Activated naive CD8-positive, alpha-beta T cell treated with anti-CD3 and anti-CD28 coated beads for 36 hours (primary cell): Measurements from ENCODE around the gene CTRB2. TPM values are rescaled to one million over a fixed set of nuclear protein-coding genes. Genes with fewer than 3 reads are reported as not detected.
"Not testable (repeated sequence)": the region's sequence is repeated elsewhere in the genome, so short reads cannot be mapped to it uniquely, and the experiment has no call there.

ENCODE experiments used
- DNase-seq: peaks from one replicate; pipeline ENCODE4 v3.0.0; 2021
- H3K27ac Mint-ChIP-seq: one replicate; pipeline ENCODE4 v1.8.0; 2022; ENCODE audit warnings: mild to moderate bottlenecking, moderate library complexity, mixed read lengths
- H3K27me3 Mint-ChIP-seq: one replicate; pipeline ENCODE4 v1.8.0; 2022; ENCODE audit warnings: mild to moderate bottlenecking, mixed read lengths
- H3K36me3 Mint-ChIP-seq: one replicate; pipeline ENCODE4 v1.8.0; 2021; ENCODE audit warnings: mild to moderate bottlenecking, mixed read lengths
- H3K4me1 Mint-ChIP-seq: one replicate; pipeline ENCODE4 v1.8.0; 2021; ENCODE audit warnings: mixed read lengths
- H3K4me3 Mint-ChIP-seq: one replicate; pipeline ENCODE4 v1.8.0; 2022; ENCODE audit warnings: mild to moderate bottlenecking, moderate library complexity, mixed read lengths
- H3K9me3 Mint-ChIP-seq: one replicate; pipeline ENCODE4 v1.8.0; 2022; ENCODE audit warnings: mixed read lengths
- total RNA-seq, 2 experiments: library from RNA; stranded (reverse); gene quantifications; one replicate each; pipeline ENCODE4 v1.2.3, GENCODE V29; 2021

Gene CTRB2
- total RNA-seq, 2 experiments from 2014 or later: not detected

- Mint-ChIP-seq H3K27me3 (peaks cover 19% of the 10 kb centered on the region), H3K36me3 (no peaks in the 10 kb centered on the region), H3K27ac (no peak overlapping the region), H3K9me3 (no peaks in the 10 kb centered on the region), H3K4me3 (no peak overlapping the region), H3K4me1 (peaks cover 2% of the 10 kb centered on the region)
- no peak for DNase-seq
These were observed 39.7 kb upstream of the CTRB2 start for GRCh38 chr16:75246504-75247205.

GRCh38 chr16:75244844-75245758 lies 38.1 kb upstream of the CTRB2 start:
- H3K27me3 Mint-ChIP-seq: peaks cover 12% of the 10 kb centered on the region
- no peak overlapping the region for H3K27ac Mint-ChIP-seq
- H3K9me3 Mint-ChIP-seq: no peaks in the 10 kb centered on the region
- no peak overlapping the region for H3K4me3 Mint-ChIP-seq
- no peak for DNase-seq
- no peaks in the 10 kb centered on the region for H3K4me1 Mint-ChIP-seq
- H3K36me3 Mint-ChIP-seq: no peaks in the 10 kb centered on the region

GRCh38 chr16:75244225-75244809 lies 37.4 kb upstream of the CTRB2 start:
- DNase-seq: no peak
- no peaks in the 10 kb centered on the region for H3K4me1 Mint-ChIP-seq
- no peaks in the 10 kb centered on the region for H3K36me3 Mint-ChIP-seq
- no peak overlapping the region for H3K27ac Mint-ChIP-seq
- no peaks in the 10 kb centered on the region for H3K9me3 Mint-ChIP-seq
- no peak overlapping the region for H3K4me3 Mint-ChIP-seq
- peaks cover 4% of the 10 kb centered on the region for H3K27me3 Mint-ChIP-seq

GRCh38 chr16:75243667-75244224 lies 36.8 kb upstream of the CTRB2 start:
- H3K27me3 Mint-ChIP-seq: peaks cover 4% of the 10 kb centered on the region
- H3K4me1 Mint-ChIP-seq: no peaks in the 10 kb centered on the region
- H3K9me3 Mint-ChIP-seq: no peaks in the 10 kb centered on the region
- no peak for DNase-seq
- H3K4me3 Mint-ChIP-seq: no peak overlapping the region
- no peaks in the 10 kb centered on the region for H3K36me3 Mint-ChIP-seq
- no peak overlapping the region for H3K27ac Mint-ChIP-seq

- H3K36me3 Mint-ChIP-seq, H3K27ac Mint-ChIP-seq, DNase-seq, H3K9me3 Mint-ChIP-seq, H3K4me3 Mint-ChIP-seq, H3K27me3 Mint-ChIP-seq, H3K4me1 Mint-ChIP-seq: not testable (repeated sequence)
These were observed 35.6 kb upstream of the CTRB2 start for GRCh38 chr16:75242436-75243078.

GRCh38 chr16:75241955-75242354 lies 35.0 kb upstream of the CTRB2 start:
- Mint-ChIP-seq H3K27ac (no peak overlapping the region), H3K27me3 (peaks cover 4% of the 10 kb centered on the region), H3K4me3 (no peak overlapping the region), H3K36me3 (no peaks in the 10 kb centered on the region), H3K4me1 (no peaks in the 10 kb centered on the region), H3K9me3 (no peaks in the 10 kb centered on the region)
- no peak for DNase-seq

GRCh38 chr16:75241412-75241811 lies 34.5 kb upstream of the CTRB2 start:
- Mint-ChIP-seq H3K9me3 (no peaks in the 10 kb centered on the region), H3K27me3 (no peaks in the 10 kb centered on the region), H3K36me3 (no peaks in the 10 kb centered on the region), H3K4me3 (no peak overlapping the region), H3K27ac (no peak overlapping the region), H3K4me1 (no peaks in the 10 kb centered on the region)
- no peak for DNase-seq

GRCh38 chr16:75240633-75241032 lies 33.7 kb upstream of the CTRB2 start:
- H3K27ac Mint-ChIP-seq, H3K27me3 Mint-ChIP-seq, H3K4me1 Mint-ChIP-seq, H3K4me3 Mint-ChIP-seq, H3K9me3 Mint-ChIP-seq, DNase-seq, H3K36me3 Mint-ChIP-seq: not testable (repeated sequence)

- H3K4me1 Mint-ChIP-seq: peaks cover 4% of the 10 kb centered on the region
These were observed 32.7 kb upstream of the CTRB2 start for GRCh38 chr16:75239542-75240122.

GRCh38 chr16:75238853-75239541 lies 32.0 kb upstream of the CTRB2 start:
- Mint-ChIP-seq H3K36me3 (no peaks in the 10 kb centered on the region), H3K27me3 (no peaks in the 10 kb centered on the region)

More at GRCh38 chr16:75239542-75240122, 32.7 kb upstream of the CTRB2 start:
- H3K4me3 Mint-ChIP-seq: no peak overlapping the region
- no peak overlapping the region for H3K27ac Mint-ChIP-seq
- H3K27me3 Mint-ChIP-seq: no peaks in the 10 kb centered on the region
- no peaks in the 10 kb centered on the region for H3K9me3 Mint-ChIP-seq
- DNase-seq: no peak
- H3K36me3 Mint-ChIP-seq: no peaks in the 10 kb centered on the region

GRCh38 chr16:75238132-75238852 lies 31.3 kb upstream of the CTRB2 start:
- Mint-ChIP-seq H3K27me3 (no peaks in the 10 kb centered on the region), H3K9me3 (no peaks in the 10 kb centered on the region), H3K27ac (no peak overlapping the region), H3K4me3 (no peak overlapping the region), H3K4me1 (peaks cover 5% of the 10 kb centered on the region), H3K36me3 (peaks cover 1% of the 10 kb centered on the region)
- no peak for DNase-seq

More at GRCh38 chr16:75238853-75239541, 32.0 kb upstream of the CTRB2 start:
- DNase-seq: no peak
- Mint-ChIP-seq H3K4me3 (no peak overlapping the region), H3K4me1 (peaks cover 4% of the 10 kb centered on the region), H3K9me3 (no peaks in the 10 kb centered on the region), H3K27ac (no peak overlapping the region)

GRCh38 chr16:75237398-75238131 lies 30.6 kb upstream of the CTRB2 start:
- Mint-ChIP-seq H3K27ac (no peak overlapping the region), H3K4me3 (no peak overlapping the region)

More at GRCh38 chr16:75237398-75238131, 30.6 kb upstream of the CTRB2 start:
- Mint-ChIP-seq H3K27me3 (no peaks in the 10 kb centered on the region), H3K36me3 (peaks cover 1% of the 10 kb centered on the region), H3K4me1 (peaks cover 5% of the 10 kb centered on the region), H3K9me3 (no peaks in the 10 kb centered on the region)
- DNase-seq: no peak
